Activated CD8-positive, alpha-beta T cell treated with anti-CD3 and anti-CD28 coated beads, Interleukin-2, amount 10 ng/mL, durations not matched to agents 7 days and 5 days (primary cell): Measurements from ENCODE around the gene JPH2. TPM values are rescaled to one million over a fixed set of nuclear protein-coding genes. Genes with fewer than 3 reads are reported as not detected.
A peak's percentile ranks its signal among the peaks of the same experiment; 100 is the strongest.
"Not testable (repeated sequence)": the region's sequence is repeated elsewhere in the genome, so short reads cannot be mapped to it uniquely, and the experiment has no call there.

Experiments used
- ATAC-seq: fragments of 150-1000 bp; cut with Tn5 transposase; one replicate; pipeline ENCODE4 v1.10.0; 2021; ENCODE audit warnings: moderate library complexity
- CTCF ChIA-PET: fragments of 350-600 bp; sonication (Branson Sonifier 250); formaldehyde crosslinking; loops from one replicate; lab custom pipeline; 2021; ENCODE audit warnings: antibody characterized with exemption; lab: Charles Lee
- POLR2A ChIA-PET: fragments of 350-600 bp; sonication (Branson Sonifier 250); formaldehyde crosslinking; loops from one replicate; lab custom pipeline; 2021; ENCODE audit warnings: antibody characterized with exemption; lab: Charles Lee
- DNase-seq: peaks from one replicate; pipeline ENCODE4 v3.0.0-alpha.2; 2020
- H3K27ac Mint-ChIP-seq: one replicate; pipeline ENCODE4 v1.8.0; 2021; ENCODE audit warnings: mild to moderate bottlenecking, mixed read lengths
- H3K27me3 Mint-ChIP-seq: one replicate; pipeline ENCODE4 v1.8.0; 2021; ENCODE audit warnings: low read depth, mixed read lengths
- H3K36me3 Mint-ChIP-seq: one replicate; pipeline ENCODE4 v1.8.0; 2021; ENCODE audit warnings: low read depth, mixed read lengths
- H3K4me1 Mint-ChIP-seq: one replicate; pipeline ENCODE4 v1.8.0; 2021; ENCODE audit warnings: low read depth, mixed read lengths
- H3K4me3 Mint-ChIP-seq: one replicate; pipeline ENCODE4 v1.8.0; 2021; ENCODE audit warnings: mild to moderate bottlenecking, mixed read lengths
- H3K9me3 Mint-ChIP-seq: one replicate; pipeline ENCODE4 v1.8.0; 2022; ENCODE audit warnings: mixed read lengths; ENCODE audit not compliant: insufficient read depth
- total RNA-seq, 2 experiments: library from RNA; stranded (reverse); gene quantifications; one replicate each; pipeline ENCODE4 v1.2.3, GENCODE V29; 2021

JPH2 gene
- total RNA-seq, 2 experiments from 2014 or later, result 0.10 TPM; not detected in 1

- H3K27ac Mint-ChIP-seq, result peak overlapping the region; percentile 89
- no peaks in the 10 kb centered on the region for H3K27me3 Mint-ChIP-seq
- DNase-seq (no peak), ATAC-seq (no peak)
- no peak overlapping the region for H3K4me3 Mint-ChIP-seq
- peaks cover 69% of the 10 kb centered on the region for H3K36me3 Mint-ChIP-seq
- no peaks in the 10 kb centered on the region for H3K9me3 Mint-ChIP-seq
- peaks cover 46% of the 10 kb centered on the region for H3K4me1 Mint-ChIP-seq
- POLR2A ChIA-PET, result interaction anchor here (0.6 to 0.8 kb wide), 2 partner anchors 9 to 1185 kb away, joined by 3 to 4 read pairs; no protein-coding TSS in a partner anchor
- CTCF ChIA-PET, result interaction anchor here (2.9 kb wide), 1 partner anchor 10 kb away, joined by 11 read pairs; no protein-coding TSS in a partner anchor
Measured at GRCh38 chr20:44199877-44200276, 12.9 kb upstream of the JPH2 start.

GRCh38 chr20:44198872-44199271, 11.9 kb upstream of the JPH2 start:
- DNase-seq (peak; percentile 73), ATAC-seq (peak; percentile 90)
- H3K27ac Mint-ChIP-seq, result peak overlapping the region; percentile 89
- peaks cover 44% of the 10 kb centered on the region for H3K4me1 Mint-ChIP-seq
- peaks cover 65% of the 10 kb centered on the region for H3K36me3 Mint-ChIP-seq
- H3K4me3 Mint-ChIP-seq, result no peak overlapping the region
- H3K27me3 Mint-ChIP-seq, result no peaks in the 10 kb centered on the region
- ChIA-PET CTCF (interaction anchor here (2.9 to 4.9 kb wide), 2 partner anchors 9 to 82 kb away, joined by 11 to 32 read pairs; no protein-coding TSS in a partner anchor), POLR2A (no interaction called here)
- H3K9me3 Mint-ChIP-seq, result no peaks in the 10 kb centered on the region

GRCh38 chr20:44196271-44196670, 9.3 kb upstream of the JPH2 start:
- Mint-ChIP-seq H3K36me3 (peaks cover 50% of the 10 kb centered on the region), H3K9me3 (no peaks in the 10 kb centered on the region), H3K27ac (no peak overlapping the region), H3K4me1 (peaks cover 44% of the 10 kb centered on the region), H3K4me3 (no peak overlapping the region), H3K27me3 (peaks cover 12% of the 10 kb centered on the region)
- CTCF ChIA-PET, result interaction anchor here (1.0 to 4.9 kb wide), 8 partner anchors 11 to 115 kb away, joined by 3 to 32 read pairs (median 6); partner anchors contain the start of genes FITM2 and OSER1
- DNase-seq (no peak), ATAC-seq (no peak)
- POLR2A ChIA-PET, result no interaction called here

DNA sequence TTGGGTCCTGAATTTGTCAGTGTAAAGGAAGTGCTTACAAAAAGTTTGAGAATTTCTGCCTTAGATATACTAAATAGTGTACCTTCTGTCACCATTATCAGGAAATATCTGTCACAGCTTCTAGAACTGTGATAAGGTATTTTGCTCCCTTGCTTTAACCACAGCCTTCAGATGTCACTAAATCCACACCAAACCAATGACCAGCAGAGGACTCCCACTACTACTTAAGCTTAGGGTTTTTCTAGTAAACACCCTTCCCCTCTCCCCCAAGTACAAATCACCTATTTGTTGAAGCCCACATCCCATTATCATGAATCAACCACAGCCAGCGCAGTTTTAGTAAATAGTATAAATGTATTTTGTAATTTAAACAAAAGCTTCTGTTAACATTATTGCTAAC, 8.6 kb upstream of the JPH2 start:
- POLR2A ChIA-PET, result no interaction called here
- peaks cover 40% of the 10 kb centered on the region for H3K4me1 Mint-ChIP-seq
- ATAC-seq, result no peak

GRCh38 chr20:44193801-44194200, 6.8 kb upstream of the JPH2 start:
- H3K9me3 Mint-ChIP-seq, result no peaks in the 10 kb centered on the region
- H3K27me3 Mint-ChIP-seq, result peaks cover 19% of the 10 kb centered on the region
- ATAC-seq (no peak), DNase-seq (no peak)
- POLR2A ChIA-PET, result no interaction called here
- peaks cover 23% of the 10 kb centered on the region for H3K4me1 Mint-ChIP-seq
- H3K4me3 Mint-ChIP-seq, result no peak overlapping the region
- CTCF ChIA-PET, result interaction anchor here (4.9 kb wide), 1 partner anchor 76 kb away, joined by 32 read pairs; no protein-coding TSS in a partner anchor
- H3K36me3 Mint-ChIP-seq, result peaks cover 27% of the 10 kb centered on the region
- no peak overlapping the region for H3K27ac Mint-ChIP-seq

More for the DNA sequence above, 8.6 kb upstream of the JPH2 start:
- Mint-ChIP-seq H3K4me3 (no peak overlapping the region), H3K27me3 (peaks cover 15% of the 10 kb centered on the region), H3K9me3 (no peaks in the 10 kb centered on the region), H3K36me3 (peaks cover 43% of the 10 kb centered on the region), H3K27ac (no peak overlapping the region)
- DNase-seq, result no peak
- CTCF ChIA-PET, result interaction anchor here (0.7 to 4.9 kb wide), 11 partner anchors 11 to 604 kb away, joined by 3 to 32 read pairs (median 4); partner anchors contain the start of genes FITM2 and OSER1

DNA sequence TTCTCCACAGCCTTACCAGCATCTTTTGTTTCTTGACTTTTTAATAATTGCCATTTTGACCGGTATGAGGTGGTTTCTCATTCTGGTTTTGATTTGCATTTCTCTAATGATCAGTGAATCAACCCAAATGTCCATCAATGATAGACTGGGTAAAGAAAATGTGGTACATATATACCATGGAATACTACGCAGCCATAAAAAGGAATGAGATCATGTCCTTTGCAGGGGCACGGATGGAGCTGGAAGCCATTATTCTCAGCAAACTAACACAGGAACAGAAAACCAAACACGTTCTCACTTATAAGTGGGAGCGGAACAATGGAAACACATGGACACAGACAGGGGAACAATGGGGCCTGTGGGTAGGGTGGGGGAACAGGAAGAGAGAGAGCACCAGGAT, 4.7 kb upstream of the JPH2 start:
- H3K9me3 Mint-ChIP-seq, DNase-seq, ATAC-seq, POLR2A ChIA-PET, H3K4me3 Mint-ChIP-seq, H3K27ac Mint-ChIP-seq: not testable (repeated sequence)
- H3K36me3 Mint-ChIP-seq, result peaks cover 11% of the 10 kb centered on the region
- H3K27me3 Mint-ChIP-seq, result peaks cover 35% of the 10 kb centered on the region
- H3K4me1 Mint-ChIP-seq, result peaks cover 24% of the 10 kb centered on the region
- CTCF ChIA-PET, result interaction anchor here (0.9 to 6.9 kb wide), 4 partner anchors 60 to 118 kb away, joined by 3 to 157 read pairs (median 3); no protein-coding TSS in a partner anchor

DNA sequence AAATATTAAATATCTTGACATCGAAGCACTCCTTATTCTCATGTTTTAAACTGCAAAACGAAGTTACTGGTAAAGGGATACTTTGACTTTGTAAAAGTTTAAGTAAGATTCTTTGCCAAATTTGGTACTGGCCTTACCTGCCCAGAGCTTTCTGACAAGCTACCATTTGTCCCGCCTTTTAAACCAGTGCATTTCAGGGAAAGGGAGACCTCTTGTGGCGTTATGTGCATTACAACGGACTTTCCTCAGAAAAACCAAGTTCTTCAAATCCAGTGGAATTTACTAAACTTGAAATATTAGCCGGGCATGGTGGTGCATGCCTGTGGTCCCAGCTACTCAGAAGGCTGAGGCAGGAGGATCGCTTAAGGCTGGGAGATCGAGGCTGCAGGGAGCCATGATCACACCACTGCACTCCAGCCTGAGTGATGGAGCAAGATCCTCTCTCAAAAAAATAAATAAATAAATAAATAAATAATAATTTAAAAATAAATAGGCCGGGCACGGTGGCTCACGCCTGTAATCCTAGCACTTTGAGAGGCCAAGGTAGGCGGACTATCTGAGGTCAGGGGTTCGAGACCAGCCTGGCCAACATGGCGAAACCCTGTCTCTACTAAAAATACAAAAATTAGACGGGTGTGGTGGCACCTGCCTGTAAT, 3.3 kb upstream of the JPH2 start:
- CTCF ChIA-PET, result interaction anchor here (0.6 to 6.9 kb wide), 44 partner anchors 9 to 741 kb away, joined by 3 to 157 read pairs (median 4); partner anchors contain the start of genes FITM2 and OSER1
- POLR2A ChIA-PET, H3K9me3 Mint-ChIP-seq, H3K4me3 Mint-ChIP-seq, H3K36me3 Mint-ChIP-seq, H3K27ac Mint-ChIP-seq: not testable (repeated sequence)
- peak; percentile 57 for ATAC-seq
- Mint-ChIP-seq H3K4me1 (peaks cover 19% of the 10 kb centered on the region), H3K27me3 (peaks cover 46% of the 10 kb centered on the region)
- peak; percentile 67 for DNase-seq

- no peak overlapping the region for H3K4me3 Mint-ChIP-seq
- H3K9me3 Mint-ChIP-seq, result no peaks in the 10 kb centered on the region
- H3K27ac Mint-ChIP-seq, result no peak overlapping the region
- H3K4me1 Mint-ChIP-seq, result peaks cover 17% of the 10 kb centered on the region
- ATAC-seq, result no peak
- ChIA-PET POLR2A (interaction anchor here (0.9 kb wide), 1 partner anchor 72 kb away, joined by 3 read pairs; no protein-coding TSS in a partner anchor), CTCF (interaction anchor here (1.2 to 6.9 kb wide), 11 partner anchors 10 to 246 kb away, joined by 3 to 157 read pairs (median 8); no protein-coding TSS in a partner anchor)
- H3K36me3 Mint-ChIP-seq, result no peaks in the 10 kb centered on the region
- H3K27me3 Mint-ChIP-seq, result peaks cover 50% of the 10 kb centered on the region
- no peak for DNase-seq
Measured at GRCh38 chr20:44188752-44189151, 1.8 kb upstream of the JPH2 start.

DNA sequence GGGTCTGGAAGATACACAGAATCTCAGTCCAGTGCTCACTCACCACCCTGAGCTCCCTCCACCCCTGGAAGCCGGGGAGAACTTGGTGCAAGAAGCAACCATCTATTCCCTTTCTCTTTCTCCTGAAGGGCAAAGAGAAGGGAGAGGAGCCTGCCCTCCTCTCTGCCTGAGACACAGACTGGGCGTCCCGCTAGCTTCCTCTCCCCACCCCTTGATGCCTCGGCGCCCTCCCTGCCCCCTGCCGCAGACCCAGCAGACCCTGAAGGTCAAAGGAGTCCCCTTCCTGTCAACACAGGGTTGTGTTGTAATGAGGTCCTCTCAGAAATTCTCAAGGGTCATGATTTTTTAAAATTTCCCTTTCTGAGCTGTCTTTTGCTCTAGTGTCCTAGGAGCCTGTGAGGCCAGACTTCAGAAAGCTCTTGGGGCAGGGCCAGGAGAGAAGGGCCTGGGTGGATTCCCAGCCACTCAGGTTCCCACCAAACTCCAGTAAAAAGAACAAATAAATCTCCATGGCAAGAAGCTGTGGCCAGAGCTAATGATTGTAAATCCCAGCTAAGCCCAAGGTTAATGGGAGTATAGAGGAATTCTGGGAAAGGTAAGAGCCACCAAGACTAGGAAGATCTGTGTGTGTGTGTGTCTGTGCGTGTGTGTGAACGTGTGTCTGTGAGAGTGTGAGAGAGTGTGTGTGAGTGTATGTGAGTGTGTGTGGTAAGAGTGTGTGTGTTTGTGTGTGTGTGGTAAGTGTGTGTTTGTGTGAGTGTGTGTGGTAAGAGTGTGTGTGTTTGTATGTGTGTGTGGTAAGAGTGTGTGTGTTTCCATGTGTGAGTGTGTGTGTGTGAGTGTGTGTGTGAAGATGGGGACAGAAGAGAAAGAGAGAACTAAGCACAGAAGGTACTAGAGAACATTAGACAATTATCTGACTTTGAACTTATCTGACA, 1.1 kb upstream of the JPH2 start:
- H3K27me3 Mint-ChIP-seq, result peaks cover 46% of the 10 kb centered on the region
- H3K27ac Mint-ChIP-seq, result no peak overlapping the region
- ATAC-seq (peak; percentile 43), DNase-seq (no peak)
- H3K36me3 Mint-ChIP-seq, result no peaks in the 10 kb centered on the region
- POLR2A ChIA-PET, result interaction anchor here (0.9 to 1.5 kb wide), 2 partner anchors 67 to 72 kb away, joined by 3 read pairs; no protein-coding TSS in a partner anchor
- no peak overlapping the region for H3K4me3 Mint-ChIP-seq
- H3K4me1 Mint-ChIP-seq, result peaks cover 17% of the 10 kb centered on the region
- H3K9me3 Mint-ChIP-seq, result no peaks in the 10 kb centered on the region
- CTCF ChIA-PET, result interaction anchor here (0.9 to 6.9 kb wide), 4 partner anchors 17 to 122 kb away, joined by 3 to 157 read pairs (median 7); no protein-coding TSS in a partner anchor

- peaks cover 17% of the 10 kb centered on the region for H3K4me1 Mint-ChIP-seq
- H3K27me3 Mint-ChIP-seq, result peaks cover 48% of the 10 kb centered on the region
- H3K27ac Mint-ChIP-seq, result no peak overlapping the region
- ChIA-PET CTCF (interaction anchor here (6.9 kb wide), 1 partner anchor 71 kb away, joined by 157 read pairs; no protein-coding TSS in a partner anchor), POLR2A (interaction anchor here (1.5 kb wide), 1 partner anchor 66 kb away, joined by 3 read pairs; no protein-coding TSS in a partner anchor)
- no peaks in the 10 kb centered on the region for H3K9me3 Mint-ChIP-seq
- no peaks in the 10 kb centered on the region for H3K36me3 Mint-ChIP-seq
- DNase-seq (no peak), ATAC-seq (no peak)
- no peak overlapping the region for H3K4me3 Mint-ChIP-seq
Measured at GRCh38 chr20:44186674-44187053, 324 bp downstream of the JPH2 start.

GRCh38 chr20:44186201-44186600, 787 bp downstream of the JPH2 start:
- POLR2A ChIA-PET, result no interaction called here
- no peak for ATAC-seq
- no peaks in the 10 kb centered on the region for H3K36me3 Mint-ChIP-seq
- H3K9me3 Mint-ChIP-seq, result no peaks in the 10 kb centered on the region
- H3K4me3 Mint-ChIP-seq, result no peak overlapping the region
- CTCF ChIA-PET, result interaction anchor here (0.9 to 2.4 kb wide), 2 partner anchors 70 to 124 kb away, joined by 4 to 9 read pairs; no protein-coding TSS in a partner anchor
- no peak overlapping the region for H3K27ac Mint-ChIP-seq
- H3K27me3 Mint-ChIP-seq, result peaks cover 50% of the 10 kb centered on the region
- DNase-seq, result no peak
- peaks cover 17% of the 10 kb centered on the region for H3K4me1 Mint-ChIP-seq
